HCT116 (cell line): ENCODE data around the gene SAP30L.

Source experiments
- EZH2 ChIP-seq: fragments of 200-600 bp; sonication (generic); IDR thresholded peaks from 2 replicates; pipeline ENCODE4 v1.6.1; 2017; ENCODE audit warnings: antibody characterized with exemption, mixed run types
- POLR2A ChIP-seq: IDR thresholded peaks from 2 replicates; pipeline ENCODE4 v1.7.0; 2011; ENCODE audit warnings: borderline replicate concordance; ENCODE audit not compliant: insufficient read depth, insufficient read length; ENCODE audit errors: extremely low read depth
- TCF7L2 ChIP-seq: IDR thresholded peaks from 2 replicates; pipeline ENCODE4 v1.7.0; 2011; ENCODE audit warnings: borderline replicate concordance, inconsistent platforms; ENCODE audit not compliant: insufficient read depth, insufficient read length; ENCODE audit errors: extremely low read depth
- TF ChIP-seq, protein P1 (sequence below), 3 experiments: fragments of 200-600 bp in 1 of 3; sonication (generic) in 1 of 3; IDR thresholded peaks in 2 of 3; conservative IDR thresholded peaks in 1 of 3; 2 replicates each; pipeline ENCODE4 v1.5.1; 2012 to 2017; ENCODE audit warnings: low read depth in 2 of 3, low read length in 2 of 3, antibody characterized with exemption in 1 of 3, borderline replicate concordance in 1 of 3, control low read depth in 1 of 3, mild to moderate bottlenecking in 1 of 3, mixed read lengths in 1 of 3, mixed run types in 1 of 3, moderate library complexity in 1 of 3; ENCODE audit not compliant: insufficient read depth in 1 of 3

DNA sequence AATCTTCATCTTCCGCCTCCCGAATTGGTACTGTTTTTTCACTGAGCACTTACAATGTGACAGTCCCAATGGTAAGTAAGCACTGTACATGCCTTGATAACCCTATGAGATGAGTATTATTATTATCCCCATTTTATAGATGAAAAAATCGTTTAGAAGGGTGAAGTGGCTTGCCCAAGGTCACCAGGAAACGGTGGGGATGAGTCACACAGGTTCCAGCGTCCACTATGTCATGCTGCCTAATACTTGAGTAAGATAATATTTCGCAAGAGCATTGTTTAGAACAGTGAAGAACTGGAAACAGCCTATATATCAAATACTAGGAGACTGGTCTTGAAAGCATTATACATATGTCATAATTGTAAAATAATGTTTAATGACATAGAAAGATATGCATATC lies 19.4 kb downstream of the SAP30L start:
- TF ChIP-seq EZH2 (no peak), POLR2A (no peak), TCF7L2 (no peak)
- TF ChIP-seq, protein P1, sequence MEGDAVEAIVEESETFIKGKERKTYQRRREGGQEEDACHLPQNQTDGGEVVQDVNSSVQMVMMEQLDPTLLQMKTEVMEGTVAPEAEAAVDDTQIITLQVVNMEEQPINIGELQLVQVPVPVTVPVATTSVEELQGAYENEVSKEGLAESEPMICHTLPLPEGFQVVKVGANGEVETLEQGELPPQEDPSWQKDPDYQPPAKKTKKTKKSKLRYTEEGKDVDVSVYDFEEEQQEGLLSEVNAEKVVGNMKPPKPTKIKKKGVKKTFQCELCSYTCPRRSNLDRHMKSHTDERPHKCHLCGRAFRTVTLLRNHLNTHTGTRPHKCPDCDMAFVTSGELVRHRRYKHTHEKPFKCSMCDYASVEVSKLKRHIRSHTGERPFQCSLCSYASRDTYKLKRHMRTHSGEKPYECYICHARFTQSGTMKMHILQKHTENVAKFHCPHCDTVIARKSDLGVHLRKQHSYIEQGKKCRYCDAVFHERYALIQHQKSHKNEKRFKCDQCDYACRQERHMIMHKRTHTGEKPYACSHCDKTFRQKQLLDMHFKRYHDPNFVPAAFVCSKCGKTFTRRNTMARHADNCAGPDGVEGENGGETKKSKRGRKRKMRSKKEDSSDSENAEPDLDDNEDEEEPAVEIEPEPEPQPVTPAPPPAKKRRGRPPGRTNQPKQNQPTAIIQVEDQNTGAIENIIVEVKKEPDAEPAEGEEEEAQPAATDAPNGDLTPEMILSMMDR (IDR thresholded peaks at IDR 0.05 in 2 of 3, conservative IDR thresholded peaks at IDR 0.05 in 1 of 3; ENCODE audit: borderline replicate concordance in 1 of 3, insufficient read depth in 1 of 3, low read depth in 2 of 3, low read length in 2 of 3), result no peak
